Cardiac fibroblast (primary cell): ENCODE results near the gene TAS2R50.
"Not testable (repeated sequence)": the region's sequence is repeated elsewhere in the genome, so short reads cannot be mapped to it uniquely, and the experiment has no call there.

Source experiments
- DNase-seq, 2 donors: peaks; one replicate each; pipeline versions ENCODE4 v3.0.0 to v3.0.0-alpha.2; 2010; ENCODE audit warnings: low read depth in 2 of 2
- H3K4me3 ChIP-seq, 2 donors: replicated peaks in 1 of 2; 1 replicate in 1 of 2; 2 replicates in 1 of 2; pipeline ENCODE4 v1.5.1; 2011; ENCODE audit warnings: low read depth in 2 of 2, low read length in 2 of 2, mild to moderate bottlenecking in 2 of 2, moderate library complexity in 1 of 2
- TF ChIP-seq, protein P1 (sequence below): IDR thresholded peaks from one replicate; pipeline ENCODE4 v1.5.1; 2011; ENCODE audit warnings: low read depth, mild to moderate bottlenecking, low read length, inconsistent platforms

The TAS2R50 gene, protein sequence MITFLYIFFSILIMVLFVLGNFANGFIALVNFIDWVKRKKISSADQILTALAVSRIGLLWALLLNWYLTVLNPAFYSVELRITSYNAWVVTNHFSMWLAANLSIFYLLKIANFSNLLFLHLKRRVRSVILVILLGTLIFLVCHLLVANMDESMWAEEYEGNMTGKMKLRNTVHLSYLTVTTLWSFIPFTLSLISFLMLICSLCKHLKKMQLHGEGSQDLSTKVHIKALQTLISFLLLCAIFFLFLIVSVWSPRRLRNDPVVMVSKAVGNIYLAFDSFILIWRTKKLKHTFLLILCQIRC

DNA sequence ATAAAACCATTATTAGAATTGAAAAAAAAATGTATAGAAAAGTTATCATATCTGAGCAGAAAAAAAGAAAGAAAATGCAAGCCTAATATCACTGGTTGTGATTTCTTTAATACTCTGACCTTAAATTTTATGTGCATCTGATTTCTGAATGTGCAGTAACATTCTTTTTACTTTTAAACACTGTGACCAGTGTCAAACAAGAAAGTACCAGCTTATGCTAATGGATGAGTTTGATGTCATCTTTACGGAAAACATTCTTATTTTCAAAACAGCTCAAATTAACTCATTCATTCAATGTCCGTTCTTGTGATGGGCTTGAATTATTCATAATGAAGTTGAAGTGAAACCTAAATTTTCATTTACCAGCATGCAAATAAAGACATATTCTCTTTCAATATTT is at the start of gene TAS2R50:
Gene TAS2R50 (minus strand): TSS at position 101 of the 400 bp plus-strand sequence. CDS start 52 bp downstream, at position 49.
- H3K4me3 ChIP-seq, result no peak within 1 kb of the TSS
- DNase-seq, result no peak
- TF ChIP-seq, protein P1, sequence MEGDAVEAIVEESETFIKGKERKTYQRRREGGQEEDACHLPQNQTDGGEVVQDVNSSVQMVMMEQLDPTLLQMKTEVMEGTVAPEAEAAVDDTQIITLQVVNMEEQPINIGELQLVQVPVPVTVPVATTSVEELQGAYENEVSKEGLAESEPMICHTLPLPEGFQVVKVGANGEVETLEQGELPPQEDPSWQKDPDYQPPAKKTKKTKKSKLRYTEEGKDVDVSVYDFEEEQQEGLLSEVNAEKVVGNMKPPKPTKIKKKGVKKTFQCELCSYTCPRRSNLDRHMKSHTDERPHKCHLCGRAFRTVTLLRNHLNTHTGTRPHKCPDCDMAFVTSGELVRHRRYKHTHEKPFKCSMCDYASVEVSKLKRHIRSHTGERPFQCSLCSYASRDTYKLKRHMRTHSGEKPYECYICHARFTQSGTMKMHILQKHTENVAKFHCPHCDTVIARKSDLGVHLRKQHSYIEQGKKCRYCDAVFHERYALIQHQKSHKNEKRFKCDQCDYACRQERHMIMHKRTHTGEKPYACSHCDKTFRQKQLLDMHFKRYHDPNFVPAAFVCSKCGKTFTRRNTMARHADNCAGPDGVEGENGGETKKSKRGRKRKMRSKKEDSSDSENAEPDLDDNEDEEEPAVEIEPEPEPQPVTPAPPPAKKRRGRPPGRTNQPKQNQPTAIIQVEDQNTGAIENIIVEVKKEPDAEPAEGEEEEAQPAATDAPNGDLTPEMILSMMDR, result no peak

DNA sequence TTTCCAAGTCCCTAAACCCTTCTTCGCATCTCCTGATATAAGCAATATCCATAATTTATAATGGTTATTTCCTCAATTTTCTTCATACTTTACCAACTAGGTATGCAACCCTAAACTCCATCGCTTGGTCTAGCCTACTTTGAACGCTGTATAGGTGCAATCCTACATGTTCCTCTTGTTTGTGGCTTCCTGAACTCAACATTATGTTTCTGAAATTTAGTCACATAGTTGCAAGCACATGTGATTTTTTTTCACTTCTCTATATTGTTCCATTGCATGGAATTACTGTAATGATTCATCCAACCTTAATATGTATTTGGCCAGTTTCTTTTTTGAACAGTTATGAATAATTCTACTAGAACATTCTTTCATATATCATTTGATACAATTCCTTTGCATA is 47.2 kb upstream of the TAS2R50 start:
- not testable (repeated sequence) for H3K4me3 ChIP-seq

DNA sequence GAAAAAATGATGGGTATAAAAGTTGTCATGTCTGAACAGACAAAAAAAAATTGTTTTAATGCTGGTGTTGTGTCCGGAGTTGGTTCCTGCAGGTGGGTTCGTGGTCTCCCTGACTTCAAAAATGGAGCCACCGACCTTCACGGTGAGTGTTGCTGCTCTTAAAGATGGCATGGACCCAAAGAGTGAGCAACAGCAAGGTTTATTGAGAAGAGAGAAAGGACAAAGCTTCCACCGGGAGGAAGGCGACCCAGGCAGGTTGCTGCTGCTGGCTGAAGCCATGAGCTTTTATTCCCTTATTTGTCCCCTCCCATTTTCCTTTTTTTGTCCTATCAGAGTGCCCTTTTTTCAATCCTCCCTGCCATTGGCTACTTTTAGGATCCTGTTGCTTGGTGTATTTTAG is 44.6 kb upstream of the TAS2R50 start, which contains the start of gene TAS2R31:
Gene TAS2R31 (minus strand): TSS at position 101 of the 400 bp plus-strand sequence. CDS start 72 bp downstream, at position 29.
- no peak for DNase-seq
- TF ChIP-seq, protein P1, result no peak
- H3K4me3 ChIP-seq, result no peak within 1 kb of the TSS

More for the DNA sequence above, 47.2 kb upstream of the TAS2R50 start:
- DNase-seq, result not testable (repeated sequence)

DNA sequence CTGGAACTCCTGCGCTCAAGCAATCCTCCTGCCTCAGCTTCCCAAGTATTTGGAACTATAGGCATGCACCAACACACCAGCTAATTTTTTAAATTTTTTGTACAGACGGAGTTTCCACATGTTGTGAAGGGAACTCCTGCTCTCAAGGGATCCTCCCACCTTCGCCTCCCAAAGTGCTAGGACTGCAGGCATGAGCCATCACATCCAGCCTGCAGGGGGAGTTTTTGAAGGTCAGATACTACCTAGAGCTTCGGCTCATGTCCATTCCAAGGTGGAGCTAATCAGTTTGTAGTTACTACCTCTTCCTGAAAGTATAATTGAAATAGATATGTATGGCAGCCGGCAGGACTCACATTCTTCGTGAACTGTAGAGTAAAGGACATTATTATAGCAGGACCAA is 39.4 kb upstream of the TAS2R50 start:
- TF ChIP-seq, protein P1, result peak; percentile 32
- no peak overlapping the region for H3K4me3 ChIP-seq
- DNase-seq, result no peak

DNA sequence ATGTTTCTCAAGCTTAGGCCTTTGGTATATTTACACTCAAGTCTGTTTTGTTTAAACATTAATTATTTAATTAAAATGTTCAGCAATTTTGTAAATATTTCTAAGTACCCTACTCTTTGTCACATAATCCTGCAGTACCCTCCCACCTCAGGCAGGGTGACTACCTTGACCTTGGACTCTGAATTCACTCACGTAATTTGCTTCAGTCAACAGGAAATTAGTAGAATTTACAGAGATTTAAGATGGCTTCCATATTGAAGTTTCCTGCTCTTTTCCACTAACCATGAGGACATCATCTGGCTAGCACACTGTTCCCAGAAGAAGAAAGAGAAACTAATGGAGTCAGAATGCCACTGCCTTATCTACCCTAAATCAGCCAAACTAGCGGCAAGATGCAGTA is 36.7 kb upstream of the TAS2R50 start:
- H3K4me3 ChIP-seq, result no peak overlapping the region
- no peak for DNase-seq
- TF ChIP-seq, protein P1, result no peak

DNA sequence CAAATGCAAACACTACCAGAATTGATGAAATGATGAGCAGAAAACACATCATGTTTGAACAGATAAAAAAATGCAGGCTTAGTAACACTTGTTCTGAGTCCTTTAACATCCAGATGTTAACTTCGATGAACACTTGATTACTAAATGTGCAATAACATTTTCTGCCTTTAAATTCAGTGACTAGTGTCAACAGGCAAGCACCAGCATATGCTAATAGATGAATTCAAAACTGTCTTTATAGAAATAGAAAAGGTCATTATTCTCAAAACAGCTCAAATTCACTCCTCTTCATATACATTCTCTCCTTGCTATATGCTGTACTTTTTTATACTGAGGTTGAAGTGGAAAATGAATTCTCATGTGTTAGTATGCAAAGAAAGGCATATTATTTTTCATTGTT is 35.8 kb upstream of the TAS2R50 start, which contains the start of gene TAS2R19:
Gene TAS2R19 (minus strand): TSS at position 101 of the 400 bp plus-strand sequence. CDS start 49 bp downstream, at position 52.
- no peak within 1 kb of the TSS for H3K4me3 ChIP-seq
- TF ChIP-seq, protein P1, result no peak
- no peak for DNase-seq

DNA sequence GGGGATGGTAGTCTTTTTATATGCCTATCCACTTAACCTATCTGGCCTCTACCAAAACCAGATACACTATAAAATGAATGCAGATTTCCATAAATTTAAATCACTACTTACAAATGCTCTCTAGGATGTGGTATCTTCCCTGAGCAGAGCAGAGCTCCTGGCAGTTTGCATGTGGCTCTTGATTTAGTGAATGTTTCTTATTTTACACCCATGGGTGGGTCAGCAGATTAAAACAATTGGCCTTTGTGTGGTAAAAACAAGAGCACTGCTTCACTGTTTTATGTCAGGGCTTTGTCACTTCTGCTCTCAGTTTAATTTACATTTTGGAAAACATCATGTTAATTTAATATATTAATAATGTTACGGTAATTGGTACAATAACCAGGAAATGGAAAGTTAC is 30.2 kb upstream of the TAS2R50 start:
- H3K4me3 ChIP-seq, result no peak overlapping the region
- no peak for DNase-seq
- TF ChIP-seq, protein P1, result no peak
